OCI-LY3 (cell line): ENCODE data around the gene SLC25A5.

Experiments
- H2AFZ ChIP-seq: fragments of 200-600, 300-600 bp; shearing (Covaris generic); 2 replicates; pipeline ENCODE4 v1.6.0; 2014; ENCODE audit warnings: antibody characterized with exemption, low read depth, low read length
- H3K27ac ChIP-seq: fragments of 200-600, 300-600 bp; sonication (generic); 2 replicates; pipeline ENCODE4 v1.5.1; 2014; ENCODE audit warnings: mild to moderate bottlenecking, low read length, moderate library complexity, mixed read lengths
- H3K27me3 ChIP-seq: fragments of 200-600, 300-600 bp; sonication (generic); 2 replicates; pipeline ENCODE4 v1.6.1; 2014; ENCODE audit warnings: low read depth, low read length, mixed read lengths
- H3K36me3 ChIP-seq: fragments of 200-600, 300-600 bp; sonication (generic); replicated peaks from 2 replicates; pipeline ENCODE3; 2014; ENCODE audit warnings: low read depth, low read length, mixed read lengths
- H3K4me1 ChIP-seq: fragments of 300-600, 200-600 bp; sonication (generic); 2 replicates; pipeline ENCODE4 v1.6.1; 2014; ENCODE audit warnings: low read length, mixed read lengths
- H3K4me2 ChIP-seq: fragments of 200-600, 300-600 bp; sonication (generic); 2 replicates; pipeline ENCODE4 v1.6.1; 2014; ENCODE audit warnings: low read length, mixed read lengths
- H3K4me3 ChIP-seq: fragments of 300-600, 200-600 bp; sonication (generic); 2 replicates; pipeline ENCODE4 v1.5.1; 2014; ENCODE audit warnings: antibody characterized with exemption, mild to moderate bottlenecking, low read length, moderate library complexity
- H3K79me2 ChIP-seq: fragments of 300-600, 200-600 bp; shearing (Covaris generic); 2 replicates; pipeline ENCODE4 v1.6.1; 2014; ENCODE audit warnings: mild to moderate bottlenecking, low read length, mixed read lengths
- H3K9ac ChIP-seq: fragments of 300-600, 200-600 bp; shearing (Covaris generic); 2 replicates; pipeline ENCODE4 v1.6.0; 2014; ENCODE audit warnings: mild to moderate bottlenecking, low read length, moderate library complexity
- H3K9me3 ChIP-seq: fragments of 200-600, 300-600 bp; shearing (Covaris generic); 2 replicates; pipeline ENCODE4 v1.6.1; 2014; ENCODE audit warnings: low read length, mixed read lengths; ENCODE audit not compliant: insufficient read depth
- H4K20me1 ChIP-seq: fragments of 200-600, 300-600 bp; sonication (generic); 2 replicates; pipeline ENCODE4 v1.6.1; 2016; ENCODE audit warnings: low read length, mixed read lengths; ENCODE audit not compliant: insufficient read depth
- EZH2phosphoT487 ChIP-seq: fragments of 200-600 bp; shearing (Covaris generic); IDR thresholded peaks from 2 replicates; pipeline ENCODE4 v1.6.1; 2018; ENCODE audit warnings: antibody characterized with exemption, mixed run types, low read depth
- TF ChIP-seq, protein P1 (sequence below): fragments of 200-600, 300-600 bp; sonication (generic); IDR thresholded peaks from 2 replicates; pipeline ENCODE4 v1.5.1; 2014; ENCODE audit warnings: antibody characterized with exemption, low read length, low read depth

Gene SLC25A5

DNA sequence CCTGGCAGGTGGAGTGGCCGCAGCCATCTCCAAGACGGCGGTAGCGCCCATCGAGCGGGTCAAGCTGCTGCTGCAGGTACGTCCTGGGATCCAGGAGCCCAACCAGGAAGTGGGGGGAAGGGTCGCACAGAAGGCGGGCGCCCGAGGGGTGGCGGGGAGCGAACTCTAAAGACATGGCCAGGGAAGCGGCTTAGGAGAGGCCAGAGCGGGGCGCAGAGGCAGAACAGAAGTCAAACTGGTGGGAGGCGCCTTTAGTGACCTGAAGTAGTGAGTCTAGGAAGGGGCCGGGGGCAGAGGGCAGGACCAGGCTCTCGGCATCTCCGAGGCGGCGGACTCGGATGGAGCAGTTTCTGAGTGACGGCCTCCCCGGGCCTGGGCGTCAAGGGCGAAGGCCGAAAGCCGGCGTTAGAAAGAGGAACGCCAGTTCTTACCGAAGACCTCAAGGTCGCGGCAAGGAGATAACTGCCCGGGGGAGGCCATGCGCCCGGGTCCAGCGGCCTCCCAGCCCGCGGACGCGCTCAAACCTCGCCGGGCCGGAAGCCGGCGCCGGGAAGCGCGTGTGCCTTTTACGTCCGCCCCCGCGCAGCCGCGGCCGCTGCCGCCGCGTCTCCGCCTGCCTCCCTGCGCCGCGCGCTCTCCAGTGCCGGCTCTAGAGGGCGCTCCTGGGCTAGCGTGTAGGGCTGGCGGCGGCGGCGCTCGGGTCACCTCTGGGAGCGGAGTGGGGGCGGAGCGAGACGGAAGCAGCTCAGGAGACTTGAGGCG is 488 bp downstream of the SLC25A5 start:
- Histone ChIP-seq H3K9me3 (no peaks in the 10 kb centered on the region), H3K4me1 (peaks cover 9% of the 10 kb centered on the region), H3K27me3 (no peaks in the 10 kb centered on the region), H4K20me1 (peaks cover 10% of the 10 kb centered on the region), H3K36me3 (peaks cover 12% of the 10 kb centered on the region), H3K4me3 (peak overlapping the region; percentile 97), H2AFZ (no peak overlapping the region; the same call in 1 of the 2 replicates), H3K79me2 (peaks cover 18% of the 10 kb centered on the region), H3K4me2 (peak overlapping the region; percentile 88), H3K9ac (peak overlapping the region; percentile 99), H3K27ac (peak overlapping the region; percentile 84)
- no peak for TF ChIP-seq EZH2phosphoT487
- TF ChIP-seq, protein P1, sequence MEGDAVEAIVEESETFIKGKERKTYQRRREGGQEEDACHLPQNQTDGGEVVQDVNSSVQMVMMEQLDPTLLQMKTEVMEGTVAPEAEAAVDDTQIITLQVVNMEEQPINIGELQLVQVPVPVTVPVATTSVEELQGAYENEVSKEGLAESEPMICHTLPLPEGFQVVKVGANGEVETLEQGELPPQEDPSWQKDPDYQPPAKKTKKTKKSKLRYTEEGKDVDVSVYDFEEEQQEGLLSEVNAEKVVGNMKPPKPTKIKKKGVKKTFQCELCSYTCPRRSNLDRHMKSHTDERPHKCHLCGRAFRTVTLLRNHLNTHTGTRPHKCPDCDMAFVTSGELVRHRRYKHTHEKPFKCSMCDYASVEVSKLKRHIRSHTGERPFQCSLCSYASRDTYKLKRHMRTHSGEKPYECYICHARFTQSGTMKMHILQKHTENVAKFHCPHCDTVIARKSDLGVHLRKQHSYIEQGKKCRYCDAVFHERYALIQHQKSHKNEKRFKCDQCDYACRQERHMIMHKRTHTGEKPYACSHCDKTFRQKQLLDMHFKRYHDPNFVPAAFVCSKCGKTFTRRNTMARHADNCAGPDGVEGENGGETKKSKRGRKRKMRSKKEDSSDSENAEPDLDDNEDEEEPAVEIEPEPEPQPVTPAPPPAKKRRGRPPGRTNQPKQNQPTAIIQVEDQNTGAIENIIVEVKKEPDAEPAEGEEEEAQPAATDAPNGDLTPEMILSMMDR, result peak; percentile 63

DNA sequence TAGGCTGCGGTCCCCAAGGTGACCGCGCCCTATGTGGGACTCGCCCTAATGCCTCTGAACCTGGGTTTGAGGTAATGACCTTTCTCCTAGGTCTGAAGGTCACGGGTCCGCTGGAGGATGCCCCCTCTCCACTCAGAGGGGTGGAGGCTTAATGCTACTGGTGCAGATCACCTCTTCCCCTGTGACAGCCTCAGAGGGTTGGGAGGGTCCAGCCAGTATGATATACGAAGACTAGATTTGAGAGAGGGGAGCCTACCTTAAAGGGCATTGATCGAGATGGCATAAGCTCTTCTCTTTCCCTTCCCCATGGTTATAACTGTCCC is 1.0 kb downstream of the SLC25A5 start:
- Histone ChIP-seq H3K36me3 (peaks cover 12% of the 10 kb centered on the region), H3K4me1 (peaks cover 9% of the 10 kb centered on the region), H4K20me1 (peaks cover 10% of the 10 kb centered on the region), H3K27me3 (no peaks in the 10 kb centered on the region), H3K4me3 (peak overlapping the region; percentile 97), H3K27ac (peak overlapping the region; percentile 29; the same call in 1 of the 2 replicates), H3K9ac (peak overlapping the region; percentile 79), H3K9me3 (no peaks in the 10 kb centered on the region), H3K4me2 (peak overlapping the region; percentile 88), H2AFZ (no peak overlapping the region), H3K79me2 (peaks cover 18% of the 10 kb centered on the region)
- TF ChIP-seq, protein P1, result no peak
- no peak for TF ChIP-seq EZH2phosphoT487

DNA sequence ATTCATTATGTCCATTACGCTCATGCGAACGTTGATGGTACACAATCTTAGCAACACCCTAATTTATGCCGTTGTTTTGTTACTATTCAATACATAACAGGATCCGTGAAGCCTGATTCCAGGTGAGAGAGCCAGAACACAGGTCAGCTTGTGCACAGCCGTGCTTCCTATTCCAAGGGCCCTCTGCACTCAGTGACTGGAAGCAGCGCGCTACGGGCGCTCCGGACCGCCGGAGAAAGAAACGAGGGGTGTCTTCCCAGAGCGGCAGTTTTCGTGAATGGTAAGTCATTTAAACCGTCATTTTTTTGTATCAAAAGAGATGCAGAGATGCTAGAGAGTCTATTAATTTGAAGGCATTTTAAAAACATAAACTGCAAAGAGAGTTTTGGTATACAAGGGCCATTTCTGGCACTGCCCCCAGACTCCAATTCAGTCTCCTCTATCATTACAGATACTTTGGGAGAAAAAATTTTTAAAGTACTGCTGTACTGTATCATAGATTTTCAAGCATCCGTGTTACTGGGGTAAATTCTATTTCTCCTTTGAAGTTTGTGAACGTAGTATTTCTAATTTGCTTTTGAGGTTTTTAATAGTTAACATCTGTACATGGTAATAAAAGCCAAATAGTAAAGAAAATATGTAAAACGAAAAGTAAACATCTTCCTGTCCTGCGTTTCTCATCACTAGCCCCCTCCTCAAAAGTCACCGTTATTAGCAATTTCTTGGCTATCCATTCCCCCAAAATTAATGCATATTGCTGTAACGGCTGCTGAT is 6.6 kb downstream of the SLC25A5 start:
- TF ChIP-seq, protein P1, result no peak
- no peak for TF ChIP-seq EZH2phosphoT487
- H2AFZ ChIP-seq, result no peak overlapping the region
- H3K9ac ChIP-seq, result no peak overlapping the region
- H4K20me1 ChIP-seq, result 0 out of 2 replicates have a peak, but pooled peaks cover 3% of the 10 kb centered on the region
- H3K27ac ChIP-seq, result no peak overlapping the region
- peaks cover 12% of the 10 kb centered on the region for H3K36me3 ChIP-seq
- no peak overlapping the region for H3K4me3 ChIP-seq
- no peaks in the 10 kb centered on the region for H3K9me3 ChIP-seq
- H3K4me2 ChIP-seq, result no peak overlapping the region
- H3K27me3 ChIP-seq, result no peaks in the 10 kb centered on the region
- peaks cover 3% of the 10 kb centered on the region for H3K79me2 ChIP-seq
- no peaks in the 10 kb centered on the region for H3K4me1 ChIP-seq

DNA sequence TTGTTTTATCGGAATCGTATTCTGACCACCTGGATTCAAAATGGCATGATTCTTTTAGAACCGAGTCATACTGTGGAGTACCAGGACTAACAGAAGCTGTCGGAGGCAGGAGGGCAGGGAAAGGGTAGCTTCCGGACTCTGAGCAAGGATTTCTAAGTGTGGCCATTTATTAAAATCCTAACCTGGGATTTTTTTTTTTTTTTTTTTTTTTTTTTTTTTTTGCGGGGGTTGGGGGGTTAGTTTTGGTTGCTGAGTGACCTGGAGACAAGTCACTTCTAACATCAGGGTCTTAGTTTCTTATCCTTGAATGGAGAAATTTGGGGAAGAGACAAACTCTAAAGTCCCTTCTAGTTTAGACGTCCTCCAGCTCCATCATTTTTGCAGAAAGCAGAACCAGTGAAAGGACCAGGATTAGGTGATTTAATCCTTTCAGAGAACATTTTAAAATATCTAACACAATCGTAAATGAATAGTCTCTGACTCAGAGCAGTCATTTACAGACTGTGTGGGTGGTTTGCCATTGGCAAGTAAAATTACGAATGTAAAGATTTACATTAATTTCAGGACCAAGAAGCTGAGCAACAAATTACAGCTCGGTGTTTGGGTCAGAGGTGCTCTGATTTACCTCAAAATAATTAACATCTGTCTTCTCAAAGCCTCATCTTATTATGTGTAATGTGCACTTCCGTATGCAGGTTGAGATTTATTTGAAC is 7.3 kb downstream of the SLC25A5 start:
- Histone ChIP-seq H3K4me3 (no peak overlapping the region), H3K36me3 (peaks cover 6% of the 10 kb centered on the region), H3K9me3 (no peaks in the 10 kb centered on the region), H3K27me3 (no peaks in the 10 kb centered on the region), H4K20me1 (no peaks in the 10 kb centered on the region), H2AFZ (no peak overlapping the region), H3K4me1 (no peaks in the 10 kb centered on the region), H3K79me2 (no peaks in the 10 kb centered on the region), H3K27ac (no peak overlapping the region), H3K9ac (no peak overlapping the region), H3K4me2 (no peak overlapping the region)
- TF ChIP-seq, protein P1, result no peak
- TF ChIP-seq EZH2phosphoT487, result no peak
